ENCODE measurements around the gene FMNL3.
"Not testable (repeated sequence)": the region's sequence is repeated elsewhere in the genome, so short reads cannot be mapped to it uniquely, and the experiment has no call there.

Gene FMNL3

GRCh38 chr12:49707128-49707811 lies at the start of gene FMNL3:
FMNL3 (minus strand) TSS chr12:49707405; CDS start chr12:49707180, 225 bp downstream.
- in situ Hi-C loops (cut with MboI; ENCODE audit: low sequenced_read_pairs) = no loop called here

GRCh38 chr12:49750996-49751393 lies 43.8 kb upstream of the FMNL3 start:
- in situ Hi-C loops (cut with MboI; ENCODE audit: low sequenced_read_pairs) = no loop called here

- in situ Hi-C loops (cut with MboI; ENCODE audit: low sequenced_read_pairs) = no loop called here
These were observed 43.1 kb upstream of the FMNL3 start for GRCh38 chr12:49750027-49750995.

GRCh38 chr12:49748800-49749199 lies 41.6 kb upstream of the FMNL3 start:
- in situ Hi-C loops (cut with MboI; ENCODE audit: low sequenced_read_pairs) = no loop called here

- in situ Hi-C loops (cut with MboI; ENCODE audit: low sequenced_read_pairs) = no loop called here
These were observed 41.1 kb upstream of the FMNL3 start for GRCh38 chr12:49748306-49748705.

- in situ Hi-C loops (cut with MboI; ENCODE audit: low sequenced_read_pairs) = no loop called here
These were observed 37.2 kb upstream of the FMNL3 start for GRCh38 chr12:49744363-49744885.

- in situ Hi-C loops (cut with MboI; ENCODE audit: low sequenced_read_pairs) = no loop called here
These were observed 34.8 kb upstream of the FMNL3 start for GRCh38 chr12:49741882-49742620.

GRCh38 chr12:49740930-49741881 lies 34.0 kb upstream of the FMNL3 start, which contains the start of gene TMBIM6:
TMBIM6 (plus strand) TSS chr12:49741557; CDS start chr12:49752494, 10,937 bp downstream.
- in situ Hi-C loops (cut with MboI; ENCODE audit: low sequenced_read_pairs) = no loop called here

- in situ Hi-C loops (cut with MboI; ENCODE audit: low sequenced_read_pairs) = not testable (repeated sequence)
These were observed 33.1 kb upstream of the FMNL3 start for GRCh38 chr12:49740277-49740676.

GRCh38 chr12:49738721-49739120 lies 31.5 kb upstream of the FMNL3 start:
- in situ Hi-C loops (cut with MboI; ENCODE audit: low sequenced_read_pairs) = not testable (repeated sequence)

GRCh38 chr12:49734900-49735299 lies 27.7 kb upstream of the FMNL3 start:
- in situ Hi-C loops (cut with MboI; ENCODE audit: low sequenced_read_pairs) = not testable (repeated sequence)

- in situ Hi-C loops (cut with MboI; ENCODE audit: low sequenced_read_pairs) = no loop called here
These were observed 26.2 kb upstream of the FMNL3 start for GRCh38 chr12:49733219-49734017.

GRCh38 chr12:49730568-49731101 lies 23.4 kb upstream of the FMNL3 start:
- in situ Hi-C loops (cut with MboI; ENCODE audit: low sequenced_read_pairs) = no loop called here

GRCh38 chr12:49730050-49730449 lies 22.8 kb upstream of the FMNL3 start:
- in situ Hi-C loops (cut with MboI; ENCODE audit: low sequenced_read_pairs) = no loop called here

- in situ Hi-C loops (cut with MboI; ENCODE audit: low sequenced_read_pairs) = no loop called here
These were observed 21.2 kb upstream of the FMNL3 start for GRCh38 chr12:49728446-49728845.

- in situ Hi-C loops (cut with MboI; ENCODE audit: low sequenced_read_pairs) = not testable (repeated sequence)
These were observed 14.2 kb upstream of the FMNL3 start for GRCh38 chr12:49721355-49721754.

- in situ Hi-C loops (cut with MboI; ENCODE audit: low sequenced_read_pairs) = no loop called here
These were observed 13.0 kb upstream of the FMNL3 start for GRCh38 chr12:49720214-49720613.

- in situ Hi-C loops (cut with MboI; ENCODE audit: low sequenced_read_pairs) = not testable (repeated sequence)
These were observed 10.6 kb upstream of the FMNL3 start for GRCh38 chr12:49717800-49718199.

- in situ Hi-C loops (cut with MboI; ENCODE audit: low sequenced_read_pairs) = no loop called here
These were observed 9.3 kb upstream of the FMNL3 start for GRCh38 chr12:49716553-49716952.

Measured in hTERT RPE-1 (cell line).